Ovary (tissue), 10 donors: ENCODE measurements around the gene GJA4. TPM values are rescaled to one million over a fixed set of nuclear protein-coding genes. Genes with fewer than 3 reads are reported as not detected.

ENCODE experiments used
- DNase-seq, 5 donors: peaks; one replicate each; pipeline ENCODE4 v3.0.0-alpha.2; 2019 to 2020
- H3K27ac ChIP-seq, 2 donors: fragments of 200-600 bp; one replicate each; pipeline versions ENCODE4 v1.5.1 to v1.8.0; 2019 to 2022
- H3K27me3 ChIP-seq: fragments of 200-600 bp; one replicate; pipeline ENCODE4 v1.8.0; 2022
- H3K36me3 ChIP-seq: fragments of 200-600 bp; sonication (generic); one replicate; pipeline ENCODE4 v1.5.1; 2019
- H3K4me1 ChIP-seq: one replicate; pipeline ENCODE4 v1.8.1; 2013; ENCODE audit warnings: mild to moderate bottlenecking, moderate library complexity; ENCODE audit not compliant: insufficient read depth
- H3K4me3 ChIP-seq: fragments of 200-600 bp; sonication (generic); one replicate; pipeline ENCODE4 v1.5.1; 2017
- H3K9me3 ChIP-seq, 2 donors: fragments of 200-600 bp in 1 of 2; sonication (generic) in 1 of 2; one replicate each; pipeline versions ENCODE4 v1.5.1 to v1.8.1; 2013 to 2019; ENCODE audit warnings: mild to moderate bottlenecking in 1 of 2, moderate library complexity in 1 of 2
- EP300 ChIP-seq: sonication (generic); formaldehyde crosslinking; IDR thresholded peaks from one replicate; pipeline ENCODE4 v1.6.1; 2017; ENCODE audit warnings: antibody characterized with exemption
- POLR2A ChIP-seq: fragments of 450-650 bp; IDR thresholded peaks from one replicate; pipeline ENCODE4 v1.6.1; 2017; ENCODE audit warnings: antibody characterized with exemption, mild to moderate bottlenecking, moderate library complexity
- WGBS, 3 donors: extraction: QIAGEN DNeasy Blood & Tissue Kit in 1 of 3; methylation state at CpG; one replicate each; pipeline versions ENCODE4 v1.1.5 to v1.1.7; 2013 to 2017; 5-methylcytosine and 5-hydroxymethylcytosine counted together
- intact Hi-C, 4 donors: fragments of 100-400 bp; cut with DNase I; formaldehyde crosslinking; loops; one replicate each; pipeline versions ENCODE4 v1.11.0 to v1.15.1; 2022 to 2023
- long read RNA-seq, 3 donors: library from polyadenylated mRNA in 2 of 3; unstranded in 2 of 3; transcript quantifications; one replicate each; pipeline ENCODE4 v2.0.0 and lab custom pipeline, GENCODE V29; 2021 to 2026
- polyA plus RNA-seq, 2 donors: library from polyadenylated mRNA; stranded (reverse); fragments of 200-250 nt in 1 of 2; fragments of 350-450 nt in 1 of 2; fragmentation: Illumina TruSeq in 1 of 2; extraction: RNeasy Lipid Tissue Mini Kit (QIAGEN cat#74804) in 1 of 2; gene quantifications; one replicate each; pipeline ENCODE4 v1.2.3, GENCODE V29; 2013 to 2014
- total RNA-seq, 7 donors: library from RNA; depleted of rRNA in 2 of 7; stranded (reverse); fragments of >200 nt in 2 of 7; fragmentation: NEBNext Ultra II Directional in 3 of 7; extraction: Animal tissue kit (Norgen Biotek cat#: 25700) in 3 of 7; gene quantifications; one replicate each; pipeline versions ENCODE4 v1.1.0 to v1.2.4, GENCODE V29; 2016 to 2023
- TF ChIP-seq, protein P1 (sequence below), 3 donors: fragments of 450-650 bp in 2 of 3; fragments of 200-600 bp in 1 of 3; IDR thresholded peaks; one replicate each; pipeline versions ENCODE4 v1.5.1 to v1.8.0; 2016 to 2022; ENCODE audit warnings: antibody characterized with exemption in 3 of 3, mild to moderate bottlenecking in 1 of 3
- donor health status: DM: no; HTN: no; CAD: no; lungs with moderate emphysema.
- donor health status: DM: no; HTN: no; CAD: no.
- donor health status: Bipolar disorder and iron deficiency.
- donor health status: DM: yes; HTN: yes; CAD: no.
- donor health status: DM: no; HTN: no; CAD: no.
- donor health status: DM: yes; HTN: yes; CAD: no.

GJA4 gene
- total RNA-seq, result 100 to 1,000 TPM in 1 of 7 donors, 10 to 100 TPM in 2, 1 to 10 TPM in 4; 4.9 to 149 (median 9.5) TPM
- 10 to 100 TPM in 1 of 2 donors, 1 to 10 TPM in 1; 7.9 to 19.4 TPM for polyA plus RNA-seq
- long read RNA-seq, donor 1, transcript GJA4-202 (2 exons, 1,059 nt), result minor isoform, 11 of 54 reads
- long read RNA-seq, donor 1, transcript GJA4-201 (2 exons, 1,622 nt), result major isoform, 35 of 54 reads
- long read RNA-seq, donor 1, partial matches to known transcripts, result 0 of 54 reads
- long read RNA-seq, donor 1, other reads (novel, unspliced or antisense), result 8 of 54 reads
- long read RNA-seq, donor 2, result 0 reads
- long read RNA-seq, donor 3, transcript GJA4-201 (2 exons, 1,622 nt), result major isoform, 9 of 12 reads
- long read RNA-seq, donor 3, partial matches to known transcripts, result 0 of 12 reads
- long read RNA-seq, donor 3, other reads (novel, unspliced or antisense), result 2 of 12 reads

DNA sequence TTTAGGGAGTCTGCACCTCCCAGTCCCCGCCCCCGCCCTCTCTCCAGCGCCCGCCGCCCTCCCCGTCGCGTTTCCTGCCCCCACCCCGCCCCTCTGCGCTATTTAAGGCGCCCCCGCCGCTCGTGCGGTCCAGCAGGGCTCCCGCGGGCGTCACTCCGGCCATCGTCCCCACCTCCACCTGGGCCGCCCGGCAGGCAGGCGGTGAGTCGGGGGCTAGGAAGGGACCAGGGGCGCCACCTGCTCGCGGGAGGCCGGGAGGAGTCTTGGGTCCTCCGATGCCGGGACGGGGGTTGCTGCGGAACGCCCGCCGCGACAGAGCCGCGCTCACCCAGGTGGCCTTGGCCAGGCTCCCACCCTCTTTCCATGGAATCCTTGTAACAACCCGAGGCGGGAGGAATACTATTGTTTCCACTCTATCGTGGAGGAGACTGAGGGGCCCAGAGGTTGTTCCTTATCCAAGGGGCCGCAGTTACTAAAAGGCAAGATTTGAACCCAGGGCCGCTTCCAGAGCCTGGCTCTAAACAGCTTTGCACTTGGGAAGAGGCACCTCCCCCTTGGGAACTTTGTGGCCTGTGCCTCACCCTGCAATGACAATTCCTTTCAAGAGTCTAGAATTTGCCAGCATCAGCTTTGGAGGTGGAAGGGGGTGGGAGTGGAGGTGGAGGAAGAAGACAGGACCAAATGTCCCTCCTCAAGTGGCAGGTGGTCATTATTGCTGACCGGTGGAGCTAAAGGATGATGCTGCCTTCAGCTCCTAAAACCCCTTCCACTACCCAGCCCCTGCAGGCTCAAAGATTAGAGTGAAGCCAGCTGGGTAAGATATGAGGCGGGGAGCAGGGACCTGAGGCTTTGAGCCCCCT lies at the start of gene GJA4:
Gene GJA4, plus strand, starts transcription at position 132 of the 860 bp plus-strand sequence. CDS start 1,215 bp downstream, outside the sequence.
- H3K9me3 ChIP-seq, result no peaks in the 10 kb centered on the region
- H3K4me3 ChIP-seq, result peak within 1 kb of the TSS; percentile 26
- 7 to 9% (median 8%) methylated on average over 38 to 45 of the region's 45 CpGs for WGBS, 3 donors
- DNase-seq, result no peak
- H3K27ac ChIP-seq, result peak within 1 kb of the TSS; percentile 6 to 27
- no peaks in the 10 kb centered on the region for H3K27me3 ChIP-seq
- TF ChIP-seq POLR2A (no peak), EP300 (no peak)
- TF ChIP-seq, protein P1, sequence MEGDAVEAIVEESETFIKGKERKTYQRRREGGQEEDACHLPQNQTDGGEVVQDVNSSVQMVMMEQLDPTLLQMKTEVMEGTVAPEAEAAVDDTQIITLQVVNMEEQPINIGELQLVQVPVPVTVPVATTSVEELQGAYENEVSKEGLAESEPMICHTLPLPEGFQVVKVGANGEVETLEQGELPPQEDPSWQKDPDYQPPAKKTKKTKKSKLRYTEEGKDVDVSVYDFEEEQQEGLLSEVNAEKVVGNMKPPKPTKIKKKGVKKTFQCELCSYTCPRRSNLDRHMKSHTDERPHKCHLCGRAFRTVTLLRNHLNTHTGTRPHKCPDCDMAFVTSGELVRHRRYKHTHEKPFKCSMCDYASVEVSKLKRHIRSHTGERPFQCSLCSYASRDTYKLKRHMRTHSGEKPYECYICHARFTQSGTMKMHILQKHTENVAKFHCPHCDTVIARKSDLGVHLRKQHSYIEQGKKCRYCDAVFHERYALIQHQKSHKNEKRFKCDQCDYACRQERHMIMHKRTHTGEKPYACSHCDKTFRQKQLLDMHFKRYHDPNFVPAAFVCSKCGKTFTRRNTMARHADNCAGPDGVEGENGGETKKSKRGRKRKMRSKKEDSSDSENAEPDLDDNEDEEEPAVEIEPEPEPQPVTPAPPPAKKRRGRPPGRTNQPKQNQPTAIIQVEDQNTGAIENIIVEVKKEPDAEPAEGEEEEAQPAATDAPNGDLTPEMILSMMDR (IDR thresholded peaks at IDR 0.05), result no peak
- H3K36me3 ChIP-seq, result no peaks in the 10 kb centered on the region
- intact Hi-C loops, result loop anchor here in 1 of 4 donors (5.0 kb wide), 1 partner anchor 59 kb away; no protein-coding TSS in a partner anchor
- peaks cover 1% of the 10 kb centered on the region for H3K4me1 ChIP-seq

DNA sequence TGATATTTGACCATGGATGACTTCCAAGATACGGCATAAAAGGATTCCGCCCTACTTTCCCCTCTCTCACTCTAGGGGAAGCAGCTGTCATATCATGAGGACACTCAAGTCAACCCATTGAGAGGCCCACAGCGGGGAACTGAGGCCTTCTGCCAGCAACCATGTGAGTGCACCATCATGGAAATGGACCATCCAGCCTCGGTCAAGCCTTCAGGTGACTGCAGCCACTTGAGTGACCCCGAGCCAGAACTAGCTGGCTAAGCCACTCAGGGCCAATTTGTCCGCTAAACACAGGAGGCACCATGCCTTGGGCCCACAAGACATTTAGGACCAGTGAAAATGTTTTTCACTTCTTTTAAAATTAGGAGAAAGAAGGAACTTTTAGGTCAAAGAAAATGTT lies 49.0 kb upstream of the GJA4 start:
- TF ChIP-seq POLR2A, result no peak
- no peak for TF ChIP-seq EP300
- TF ChIP-seq, protein P1 (IDR thresholded peaks at IDR 0.05), result no peak
- H3K27me3 ChIP-seq, result no peaks in the 10 kb centered on the region
- H3K27ac ChIP-seq, result no peak overlapping the region
- H3K36me3 ChIP-seq, result no peaks in the 10 kb centered on the region
- no peak overlapping the region for H3K4me3 ChIP-seq
- no peaks in the 10 kb centered on the region for H3K9me3 ChIP-seq
- no peaks in the 10 kb centered on the region for H3K4me1 ChIP-seq
- WGBS, 3 donors, result 77 to 86% (median 80%) methylated on average over 6 of the region's 6 CpGs
- no peak for DNase-seq
- intact Hi-C loops, result loop anchor here in 2 of 4 donors (10.0 kb wide), 1 partner anchor 1109 kb away; no protein-coding TSS in a partner anchor

DNA sequence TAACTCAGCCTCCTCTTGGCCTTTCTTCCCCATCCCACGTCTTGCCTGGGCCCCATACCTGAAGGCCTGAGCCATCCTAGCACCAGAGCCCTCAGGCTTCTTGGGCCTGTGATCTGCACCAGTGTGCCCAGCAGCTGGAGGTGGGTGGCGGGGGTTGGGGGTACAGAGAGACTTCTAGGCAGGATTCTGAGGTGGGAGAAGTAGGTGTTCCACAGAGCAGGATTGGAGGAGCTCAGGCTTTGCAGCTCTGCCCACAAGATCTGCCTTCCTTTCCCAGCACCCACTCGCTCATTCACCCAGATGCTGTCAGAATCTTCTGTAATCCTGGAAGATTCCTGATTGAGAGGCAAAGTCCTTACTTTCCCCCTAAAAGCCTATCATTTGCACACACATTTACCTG lies 47.9 kb upstream of the GJA4 start:
- intact Hi-C loops, result loop anchor here in 2 of 4 donors (10.0 kb wide), 1 partner anchor 1110 kb away; no protein-coding TSS in a partner anchor
- no peaks in the 10 kb centered on the region for H3K36me3 ChIP-seq
- no peaks in the 10 kb centered on the region for H3K4me1 ChIP-seq
- TF ChIP-seq, protein P1 (IDR thresholded peaks at IDR 0.05), result no peak
- TF ChIP-seq EP300 (no peak), POLR2A (no peak)
- H3K4me3 ChIP-seq, result no peak overlapping the region
- no peaks in the 10 kb centered on the region for H3K9me3 ChIP-seq
- H3K27me3 ChIP-seq, result no peaks in the 10 kb centered on the region
- DNase-seq, result no peak
- no peak overlapping the region for H3K27ac ChIP-seq
- 69 to 81% (median 71%) methylated on average over 3 of the region's 3 CpGs for WGBS, 3 donors

GRCh38 chr1:34745666-34746065 lies 47.1 kb upstream of the GJA4 start:
- no peaks in the 10 kb centered on the region for H3K4me1 ChIP-seq
- DNase-seq, result no peak
- H3K27ac ChIP-seq, result no peak overlapping the region
- intact Hi-C loops, result loop anchor here in 2 of 4 donors (10.0 kb wide), 1 partner anchor 1111 kb away; no protein-coding TSS in a partner anchor
- no peak overlapping the region for H3K4me3 ChIP-seq
- WGBS, 3 donors, result 67 to 77% (median 69%) methylated on average over 5 of the region's 5 CpGs
- H3K36me3 ChIP-seq, result no peaks in the 10 kb centered on the region
- no peaks in the 10 kb centered on the region for H3K27me3 ChIP-seq
- H3K9me3 ChIP-seq, result no peaks in the 10 kb centered on the region
- TF ChIP-seq EP300, result no peak
- no peak for TF ChIP-seq POLR2A
